Spleen (tissue), 11 donors: Measurements from ENCODE around the gene LDHA. TPM values are rescaled to one million over a fixed set of nuclear protein-coding genes. Genes with fewer than 3 reads are reported as not detected.
"Not testable (repeated sequence)": the region's sequence is repeated elsewhere in the genome, so short reads cannot be mapped to it uniquely, and the experiment has no call there.

Experiments
- DNase-seq: peaks from one replicate; pipeline ENCODE4 v3.0.0-alpha.2; 2020
- H3K27ac ChIP-seq, 8 donors: fragments of 200-600 bp; sonication (generic) in 7 of 8; 1 replicate in 4 of 8; 2 replicates in 4 of 8; pipeline versions ENCODE4 v1.5.0 to v1.8.0; 2016 to 2021; ENCODE audit warnings: inconsistent platforms in 4 of 8, mild to moderate bottlenecking in 4 of 8, moderate library complexity in 1 of 8
- H3K27me3 ChIP-seq, 7 donors: fragments of 200-600 bp; sonication (generic) in 6 of 7; replicated peaks in 1 of 7; 1 replicate in 4 of 7; 2 replicates in 3 of 7; pipeline versions ENCODE4 v1.5.0 to v1.8.0; 2016 to 2021; ENCODE audit warnings: inconsistent platforms in 3 of 7, mild to moderate bottlenecking in 1 of 7
- H3K36me3 ChIP-seq, 6 donors: fragments of 200-600 bp; sonication (generic) in 5 of 6; 1 replicate in 4 of 6; 2 replicates in 2 of 6; pipeline versions ENCODE4 v1.5.0 to v1.8.0; 2016 to 2021; ENCODE audit warnings: inconsistent platforms in 2 of 6
- H3K4me1 ChIP-seq, 6 donors: fragments of 200-600 bp; sonication (generic) in 5 of 6; 1 replicate in 3 of 6; 2 replicates in 3 of 6; pipeline versions ENCODE4 v1.5.0 to v1.8.0; 2016 to 2021; ENCODE audit warnings: inconsistent platforms in 3 of 6
- H3K4me3 ChIP-seq, 8 donors: fragments of 200-600 bp; sonication (generic) in 7 of 8; 1 replicate in 4 of 8; 2 replicates in 4 of 8; pipeline versions ENCODE4 v1.5.0 to v1.8.0; 2016 to 2021; ENCODE audit warnings: inconsistent platforms in 4 of 8, mild to moderate bottlenecking in 4 of 8, moderate library complexity in 2 of 8
- H3K9me3 ChIP-seq, 8 donors: fragments of 200-600 bp; sonication (generic) in 7 of 8; 1 replicate in 4 of 8; 2 replicates in 4 of 8; pipeline versions ENCODE4 v1.5.0 to v1.8.0; 2016 to 2021; ENCODE audit warnings: inconsistent platforms in 4 of 8
- POLR2A ChIP-seq, 3 donors: fragments of 450-650 bp; IDR thresholded peaks; one replicate each; pipeline ENCODE4 v1.5.1; 2017; ENCODE audit warnings: antibody characterized with exemption in 3 of 3, mild to moderate bottlenecking in 1 of 3
- POLR2AphosphoS5 ChIP-seq, 3 donors: sonication (generic); formaldehyde crosslinking; IDR thresholded peaks; one replicate each; pipeline ENCODE4 v1.5.1; 2017; ENCODE audit warnings: antibody characterized with exemption in 3 of 3
- WGBS, 5 donors: extraction: QIAGEN DNeasy Blood & Tissue Kit in 3 of 5; methylation state at CpG; one replicate each; pipeline versions ENCODE4 v1.1.5 to v1.1.7; 2013 to 2018; 5-methylcytosine and 5-hydroxymethylcytosine counted together
- intact Hi-C: fragments of 100-400 bp; cut with DNase I; formaldehyde crosslinking; loops from one replicate; pipeline ENCODE4 v1.15.0; 2023; ENCODE audit warnings: low total_unique reads
- polyA plus RNA-seq, 3 donors: library from polyadenylated mRNA; stranded (reverse); fragments of 200-250 nt; gene quantifications; one replicate each; pipeline ENCODE4 v1.2.1, GENCODE V29; 2013
- total RNA-seq, 7 donors: library from RNA; depleted of rRNA in 3 of 7; stranded (reverse); fragments of >200 nt in 3 of 7; fragmentation: NEBNext Ultra II Directional in 4 of 7; extraction: Animal tissue kit (Norgen Biotek cat#: 25700) in 4 of 7; gene quantifications; one replicate each; pipeline versions ENCODE4 v1.1.0 to v1.2.1, GENCODE V29; 2016 to 2021
- TF ChIP-seq, protein P1 (sequence below), 11 experiments: fragments of 200-600 bp in 7 of 11; fragments of 450-650 bp in 4 of 11; sonication (generic) in 4 of 11; IDR thresholded peaks in 8 of 11; conservative IDR thresholded peaks in 3 of 11; 1 replicate in 7 of 11; 2 replicates in 4 of 11; pipeline versions ENCODE4 v1.4.0 to v1.8.0; 2016 to 2021; ENCODE audit warnings: antibody characterized with exemption in 11 of 11, inconsistent platforms in 4 of 11, mild to moderate bottlenecking in 1 of 11
- donor health status: healthy with polysubstance abuse.
- donor health status: DM: no; HTN: no; CAD: no; lungs with moderate emphysema.
- donor health status: DM: no; HTN: no; CAD: no.
- donor health status: Bipolar disorder and iron deficiency.
- donor health status: healthy.
- donor health status: DM: no; HTN: no; CAD: no.
- donor health status: DM: yes; HTN: yes; CAD: no.

The LDHA gene
- total and polyA plus RNA-seq, 10 donors: 139 to 415 (median 257) TPM

DNA sequence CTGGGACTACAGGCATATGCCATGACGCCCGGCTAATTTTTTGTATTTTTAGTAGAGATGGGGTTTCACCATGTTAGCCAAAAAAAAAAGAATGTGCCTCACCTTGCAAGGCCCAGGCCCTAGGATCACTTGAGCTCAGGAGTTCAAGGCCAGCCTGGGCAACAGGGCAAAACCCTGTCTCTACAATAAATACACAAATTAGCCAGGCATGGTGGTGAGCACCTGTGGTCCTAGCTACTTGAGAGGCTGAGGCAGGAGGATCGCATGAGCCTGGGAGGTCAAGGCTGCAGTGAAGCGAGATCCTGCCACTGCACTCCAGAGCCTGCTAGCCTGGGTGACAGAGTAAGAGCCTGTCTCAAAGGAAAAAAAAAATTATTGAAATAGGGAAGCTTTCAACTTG, 9.7 kb downstream of the LDHA start:
- intact Hi-C loops: no loop called here
- no peak for DNase-seq
- H3K27ac ChIP-seq: no peak overlapping the region
- H3K27me3 ChIP-seq: no peaks in the 10 kb centered on the region
- no peaks in the 10 kb centered on the region for H3K9me3 ChIP-seq
- H3K4me3 ChIP-seq: no peak overlapping the region
- peaks cover 0 to 11% (median 0%) of the 10 kb centered on the region in 6 donors for H3K4me1 ChIP-seq
- WGBS, 5 donors: 89 to 100% (median 97%) methylated on average over 4 of the region's 4 CpGs
- H3K36me3 ChIP-seq: peaks cover 13 to 100% (median 98%) of the 10 kb centered on the region in 6 donors
- TF ChIP-seq, protein P1, sequence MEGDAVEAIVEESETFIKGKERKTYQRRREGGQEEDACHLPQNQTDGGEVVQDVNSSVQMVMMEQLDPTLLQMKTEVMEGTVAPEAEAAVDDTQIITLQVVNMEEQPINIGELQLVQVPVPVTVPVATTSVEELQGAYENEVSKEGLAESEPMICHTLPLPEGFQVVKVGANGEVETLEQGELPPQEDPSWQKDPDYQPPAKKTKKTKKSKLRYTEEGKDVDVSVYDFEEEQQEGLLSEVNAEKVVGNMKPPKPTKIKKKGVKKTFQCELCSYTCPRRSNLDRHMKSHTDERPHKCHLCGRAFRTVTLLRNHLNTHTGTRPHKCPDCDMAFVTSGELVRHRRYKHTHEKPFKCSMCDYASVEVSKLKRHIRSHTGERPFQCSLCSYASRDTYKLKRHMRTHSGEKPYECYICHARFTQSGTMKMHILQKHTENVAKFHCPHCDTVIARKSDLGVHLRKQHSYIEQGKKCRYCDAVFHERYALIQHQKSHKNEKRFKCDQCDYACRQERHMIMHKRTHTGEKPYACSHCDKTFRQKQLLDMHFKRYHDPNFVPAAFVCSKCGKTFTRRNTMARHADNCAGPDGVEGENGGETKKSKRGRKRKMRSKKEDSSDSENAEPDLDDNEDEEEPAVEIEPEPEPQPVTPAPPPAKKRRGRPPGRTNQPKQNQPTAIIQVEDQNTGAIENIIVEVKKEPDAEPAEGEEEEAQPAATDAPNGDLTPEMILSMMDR (IDR thresholded peaks at IDR 0.05 in 8 of 11, conservative IDR thresholded peaks at IDR 0.05 in 3 of 11): no peak
- TF ChIP-seq POLR2A (IDR thresholded peaks at IDR 0.05) (no peak), POLR2AphosphoS5 (IDR thresholded peaks at IDR 0.05) (no peak)

DNA sequence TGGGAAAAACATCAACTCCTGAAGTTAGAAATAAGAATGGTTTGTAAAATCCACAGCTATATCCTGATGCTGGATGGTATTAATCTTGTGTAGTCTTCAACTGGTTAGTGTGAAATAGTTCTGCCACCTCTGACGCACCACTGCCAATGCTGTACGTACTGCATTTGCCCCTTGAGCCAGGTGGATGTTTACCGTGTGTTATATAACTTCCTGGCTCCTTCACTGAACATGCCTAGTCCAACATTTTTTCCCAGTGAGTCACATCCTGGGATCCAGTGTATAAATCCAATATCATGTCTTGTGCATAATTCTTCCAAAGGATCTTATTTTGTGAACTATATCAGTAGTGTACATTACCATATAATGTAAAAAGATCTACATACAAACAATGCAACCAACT, 13.0 kb downstream of the LDHA start:
- H3K9me3 ChIP-seq, H3K4me1 ChIP-seq, intact Hi-C loops, DNase-seq, H3K27ac ChIP-seq, H3K27me3 ChIP-seq, H3K4me3 ChIP-seq: not testable (repeated sequence)
- H3K36me3 ChIP-seq: peaks cover 11 to 69% (median 66%) of the 10 kb centered on the region in 6 donors
- TF ChIP-seq POLR2AphosphoS5 (IDR thresholded peaks at IDR 0.05): peak in 1 of 3 donors; percentile 8
- WGBS, 5 donors: 82 to 98% (median 89%) methylated on average over 3 of the region's 3 CpGs

GRCh38 chr11:18408558-18409291, 14.4 kb downstream of the LDHA start:
- Histone ChIP-seq H3K27ac (no peak overlapping the region), H3K4me3 (no peak overlapping the region), H3K9me3 (no peaks in the 10 kb centered on the region), H3K27me3 (no peaks in the 10 kb centered on the region), H3K4me1 (peaks cover 0 to 10% (median 0%) of the 10 kb centered on the region in 6 donors), H3K36me3 (peaks cover 11 to 56% (median 53%) of the 10 kb centered on the region in 6 donors)
- TF ChIP-seq POLR2AphosphoS5 (IDR thresholded peaks at IDR 0.05) (peak in 1 of 3 donors; percentile 50), POLR2A (IDR thresholded peaks at IDR 0.05) (no peak)
- TF ChIP-seq, protein P1 (IDR thresholded peaks at IDR 0.05 in 8 of 11, conservative IDR thresholded peaks at IDR 0.05 in 3 of 11): no peak
- intact Hi-C loops: no loop called here
- DNase-seq: no peak
- 93 to 96% (median 95%) methylated on average over 9 of the region's 9 CpGs for WGBS, 5 donors

DNA sequence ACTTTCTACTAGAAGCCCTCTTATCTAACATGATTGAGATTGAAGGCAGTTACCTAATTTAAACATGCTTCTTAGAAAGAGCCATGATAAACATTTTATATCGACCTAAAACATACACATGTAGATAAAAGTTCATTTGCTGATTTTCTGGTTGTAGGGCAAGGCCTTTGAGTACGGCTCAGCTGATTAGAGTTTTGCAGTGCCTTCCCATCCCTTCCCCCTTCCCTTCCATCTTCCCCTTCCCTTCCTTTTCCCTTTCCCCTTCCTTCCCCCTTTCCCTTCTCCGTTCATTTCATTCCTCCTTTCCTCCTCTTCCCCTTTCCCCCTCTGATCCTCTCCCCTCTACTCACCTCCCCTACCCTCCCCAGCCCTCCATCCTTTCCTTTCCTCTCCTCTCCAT, 22.1 kb downstream of the LDHA start:
- TF ChIP-seq POLR2AphosphoS5 (IDR thresholded peaks at IDR 0.05): no peak
- TF ChIP-seq, protein P1 (IDR thresholded peaks at IDR 0.05 in 8 of 11, conservative IDR thresholded peaks at IDR 0.05 in 3 of 11): no peak
- no peak for TF ChIP-seq POLR2A (IDR thresholded peaks at IDR 0.05)
- WGBS, 5 donors: 76 to 94% (median 84%) methylated on average over 3 of the region's 3 CpGs

More for the DNA sequence above, 22.1 kb downstream of the LDHA start:
- intact Hi-C loops: no loop called here
- peaks cover 0 to 10% (median 0%) of the 10 kb centered on the region in 6 donors for H3K4me1 ChIP-seq
- DNase-seq: no peak
- no peaks in the 10 kb centered on the region for H3K9me3 ChIP-seq
- H3K36me3 ChIP-seq: no peaks in the 10 kb centered on the region
- no peak overlapping the region for H3K4me3 ChIP-seq
- no peaks in the 10 kb centered on the region for H3K27me3 ChIP-seq
- H3K27ac ChIP-seq: no peak overlapping the region
